IPS DF 19.7 (cell line): Measurements from ENCODE around the gene DYNC1I1.
A peak's percentile ranks its signal among the peaks of the same experiment; 100 is the strongest.

Source experiments
- DNase-seq: peaks from one replicate; pipeline ENCODE4 v3.0.0-alpha.2; 2013; ENCODE audit warnings: low read depth, low spot score

Gene DYNC1I1

GRCh38 chr7:96021568-96021967 lies 249.2 kb downstream of the DYNC1I1 start:
- no peak for DNase-seq

DNA sequence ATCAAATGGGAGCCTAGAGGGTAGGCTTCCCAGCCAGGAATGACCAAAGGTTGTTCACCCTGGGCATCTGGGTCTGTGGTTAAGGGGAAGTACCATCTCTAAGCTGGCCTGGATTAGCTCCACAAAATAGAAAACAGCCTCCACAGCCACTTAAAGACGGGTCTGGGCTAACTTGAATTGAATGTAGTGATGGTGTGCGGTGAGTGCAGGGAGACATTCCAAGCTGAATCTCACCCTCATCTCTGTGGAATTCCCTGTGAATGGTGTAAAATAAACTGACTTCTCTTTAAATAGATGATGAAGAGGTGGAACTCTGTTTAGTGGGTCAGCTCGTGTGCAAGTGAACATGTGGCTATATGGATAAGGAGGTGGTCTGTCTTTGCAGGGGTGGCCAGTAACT lies 251.0 kb downstream of the DYNC1I1 start:
- DNase-seq: no peak

GRCh38 chr7:96026010-96026409 lies 253.7 kb downstream of the DYNC1I1 start:
- DNase-seq: no peak

GRCh38 chr7:96026611-96027010 lies 254.3 kb downstream of the DYNC1I1 start:
- no peak for DNase-seq

- no peak for DNase-seq
Observed at GRCh38 chr7:96028729-96029128, 256.4 kb downstream of the DYNC1I1 start.

DNA sequence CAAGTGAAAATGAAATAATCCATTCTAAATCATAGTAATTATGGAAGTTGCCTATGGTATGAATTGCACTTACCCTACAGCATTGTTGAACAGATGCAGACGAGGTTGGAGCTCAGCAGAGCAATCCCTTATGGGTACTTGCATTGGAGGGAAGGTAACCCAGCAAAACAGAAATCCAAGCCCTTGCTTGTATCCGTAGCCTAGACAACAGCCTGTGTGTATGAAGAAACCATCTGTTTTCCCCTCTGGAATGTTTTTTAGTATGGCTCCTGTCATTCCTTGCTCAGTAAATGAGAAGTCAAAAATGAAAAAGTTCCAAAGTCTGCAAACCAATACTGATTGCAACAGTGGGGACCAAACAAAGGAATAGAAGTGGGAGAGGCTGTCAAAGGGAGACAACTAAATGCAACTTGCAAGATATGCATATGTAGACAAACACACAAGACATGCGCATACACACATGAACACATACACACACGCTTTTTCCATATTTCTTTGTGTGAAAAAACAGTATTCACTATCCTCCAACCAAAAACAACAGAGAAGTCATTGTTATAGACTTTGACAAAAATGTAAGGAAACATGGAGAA lies 260.8 kb downstream of the DYNC1I1 start:
- DNase-seq: no peak

DNA sequence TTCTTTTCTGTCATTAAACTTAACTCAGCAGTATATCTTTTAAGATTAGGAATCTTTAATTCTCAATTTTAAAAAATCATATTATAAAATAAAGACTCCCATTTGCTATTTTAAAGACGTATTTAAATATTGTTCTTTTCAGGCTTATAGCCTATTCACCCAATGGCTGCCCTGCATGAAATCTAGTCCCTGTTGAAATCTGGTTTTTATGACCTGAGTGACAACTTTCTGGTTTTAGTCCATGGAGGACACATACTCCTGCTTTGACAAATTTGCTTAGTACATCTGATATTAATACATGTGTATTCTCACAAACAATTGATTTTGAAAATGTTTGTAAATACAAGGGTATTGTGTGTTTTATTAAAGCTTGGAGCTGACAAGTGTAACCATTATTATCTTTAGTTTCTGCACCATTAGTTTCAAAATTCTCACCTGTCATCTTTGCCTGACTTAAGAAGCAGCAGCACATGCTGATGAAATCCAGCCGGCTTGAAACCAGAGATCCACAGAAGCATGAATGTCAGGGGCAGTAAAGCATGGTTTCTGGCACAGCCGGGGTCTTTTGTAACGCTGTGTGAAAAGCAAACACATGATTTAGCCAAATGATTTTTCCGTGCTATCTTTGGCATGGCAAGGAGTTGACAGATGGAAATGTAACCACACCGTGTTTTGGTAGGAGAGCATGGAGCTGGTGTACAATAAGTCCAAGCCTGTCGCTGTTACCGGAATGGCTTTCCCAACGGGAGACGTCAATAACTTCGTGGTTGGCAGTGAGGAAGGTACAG lies 262.8 kb downstream of the DYNC1I1 start:
- DNase-seq: no peak

DNA sequence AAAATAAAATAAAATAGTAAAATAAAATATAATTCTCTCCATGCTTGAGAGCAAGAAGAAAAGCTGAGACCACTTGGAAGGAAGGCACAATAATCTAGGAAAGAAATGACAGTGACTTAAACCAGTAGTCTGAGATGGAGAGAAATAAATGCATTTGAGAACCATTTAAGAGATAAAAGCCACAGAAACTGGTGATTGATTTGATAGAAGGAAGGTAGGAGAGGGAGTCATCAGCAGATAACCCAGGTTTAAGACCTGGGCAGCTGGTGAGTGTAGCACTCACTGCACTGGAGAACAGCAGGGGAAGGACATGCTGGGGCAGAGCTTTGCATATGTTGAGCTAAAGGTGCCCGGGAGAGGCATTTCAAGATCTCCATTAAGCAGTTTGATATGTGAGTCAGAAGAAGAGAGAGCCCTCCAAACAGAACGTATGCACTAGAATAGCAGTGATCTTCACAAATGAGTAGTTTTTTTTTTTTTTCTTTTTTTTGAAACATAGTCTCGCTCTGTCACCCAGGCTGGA lies 268.0 kb downstream of the DYNC1I1 start:
- DNase-seq: no peak

- no peak for DNase-seq
Observed at GRCh38 chr7:96041171-96041570, 268.8 kb downstream of the DYNC1I1 start.

DNA sequence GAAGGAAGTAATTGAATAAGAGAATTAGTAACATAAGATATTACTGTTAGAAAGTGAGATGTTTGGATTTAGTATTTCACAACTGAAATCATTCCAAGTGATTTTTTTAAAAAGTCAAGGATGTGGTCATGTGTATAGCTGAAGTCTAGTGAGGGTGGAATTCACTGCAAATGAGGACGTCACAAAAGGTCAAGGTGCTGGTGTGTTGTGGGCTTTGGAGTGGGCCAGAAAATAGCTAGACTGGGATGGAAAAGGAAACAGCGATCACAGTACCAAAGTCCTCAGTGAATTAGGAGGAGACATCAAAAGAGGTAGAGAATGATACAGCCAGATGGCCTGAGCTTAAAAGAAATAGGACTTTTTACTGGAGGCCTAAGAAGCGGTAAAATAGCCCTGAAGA lies 272.8 kb downstream of the DYNC1I1 start:
- DNase-seq: no peak

DNA sequence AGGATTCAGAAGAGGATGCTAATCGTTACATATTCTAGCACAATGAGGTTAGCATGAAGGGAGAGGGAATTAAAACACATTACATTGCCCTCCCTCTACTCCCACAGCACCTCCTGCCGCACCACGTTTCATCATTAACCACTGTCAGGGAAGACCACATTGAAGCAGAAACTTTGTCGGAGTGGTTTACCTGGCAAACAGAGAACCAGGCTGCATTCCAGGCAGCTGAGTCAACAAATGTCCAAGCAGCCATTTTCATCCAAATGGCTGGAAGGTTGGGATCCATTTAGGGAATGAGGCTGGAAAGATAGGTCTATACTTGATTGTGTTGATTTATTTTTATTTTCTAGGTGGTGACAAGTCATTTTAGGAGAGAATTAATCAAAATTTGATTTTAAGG lies 273.6 kb downstream of the DYNC1I1 start:
- no peak for DNase-seq

DNA sequence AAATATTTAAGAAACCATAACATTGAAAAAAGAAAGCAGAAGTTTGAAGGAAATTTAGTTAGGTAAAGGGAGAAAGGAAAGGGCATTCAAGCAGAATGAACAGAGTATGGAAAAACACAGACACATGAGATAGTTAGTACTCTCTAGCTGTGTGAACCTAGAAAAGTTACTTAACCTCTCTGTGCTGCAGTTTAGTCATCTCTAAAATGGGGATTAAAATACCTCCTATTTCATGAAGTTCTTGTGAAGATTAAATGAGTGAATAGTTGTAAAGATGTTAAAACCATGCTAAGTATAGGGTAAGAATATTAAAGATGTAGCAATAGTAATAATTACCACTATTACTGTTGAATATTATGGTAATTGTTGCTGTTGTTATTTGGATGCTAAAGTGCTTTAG lies 279.9 kb downstream of the DYNC1I1 start:
- no peak for DNase-seq

DNA sequence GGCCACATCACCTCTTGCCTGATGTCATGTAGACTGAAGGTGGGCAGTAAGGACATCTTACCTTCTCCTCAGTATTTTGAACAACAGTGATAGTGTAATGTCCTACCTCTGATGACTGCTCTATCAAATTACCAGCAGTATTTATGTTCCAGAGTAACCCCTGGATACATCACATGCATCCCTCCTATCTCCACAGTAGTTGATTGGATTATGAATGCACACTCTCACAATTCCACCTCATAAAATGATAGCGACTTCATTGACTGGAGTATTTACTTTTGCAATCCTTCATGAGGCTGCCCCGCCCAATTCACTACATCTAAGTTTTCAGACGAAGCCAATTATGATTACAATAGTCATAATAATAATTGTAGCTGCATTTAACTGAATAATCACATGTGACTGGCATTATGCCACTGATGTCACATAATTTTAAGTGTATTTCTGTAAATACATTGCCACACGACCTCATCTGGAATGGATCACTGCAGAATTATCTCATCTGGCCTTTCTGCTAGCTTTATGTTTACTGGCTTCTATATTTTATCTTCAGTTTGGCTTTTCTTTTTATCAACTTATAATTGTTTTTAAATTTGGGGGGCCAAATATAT lies 280.6 kb downstream of the DYNC1I1 start:
- no peak for DNase-seq

- DNase-seq: no peak
Observed at GRCh38 chr7:96055717-96056116, 283.4 kb downstream of the DYNC1I1 start.

GRCh38 chr7:96059075-96059474 lies 286.7 kb downstream of the DYNC1I1 start:
- no peak for DNase-seq

DNA sequence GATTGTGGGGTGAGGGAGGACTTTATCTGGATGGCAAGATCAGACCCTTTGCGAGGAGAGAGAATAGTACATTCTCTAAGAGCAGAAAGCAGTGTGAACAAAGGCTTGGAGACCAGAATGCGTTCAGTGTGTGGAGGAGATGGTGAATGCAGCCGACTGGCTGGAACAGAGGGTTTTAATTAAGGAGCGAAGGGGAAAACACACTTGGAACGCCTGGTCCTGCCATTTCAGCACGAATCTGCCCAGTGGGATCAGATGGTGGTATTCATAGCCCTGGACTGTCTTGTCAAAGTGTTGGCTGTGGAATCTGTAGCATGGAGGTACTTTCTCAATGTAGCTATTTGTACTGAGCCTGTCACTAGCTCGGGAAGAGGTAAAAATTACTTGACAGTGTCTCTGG lies 288.7 kb downstream of the DYNC1I1 start:
- DNase-seq: no peak

DNA sequence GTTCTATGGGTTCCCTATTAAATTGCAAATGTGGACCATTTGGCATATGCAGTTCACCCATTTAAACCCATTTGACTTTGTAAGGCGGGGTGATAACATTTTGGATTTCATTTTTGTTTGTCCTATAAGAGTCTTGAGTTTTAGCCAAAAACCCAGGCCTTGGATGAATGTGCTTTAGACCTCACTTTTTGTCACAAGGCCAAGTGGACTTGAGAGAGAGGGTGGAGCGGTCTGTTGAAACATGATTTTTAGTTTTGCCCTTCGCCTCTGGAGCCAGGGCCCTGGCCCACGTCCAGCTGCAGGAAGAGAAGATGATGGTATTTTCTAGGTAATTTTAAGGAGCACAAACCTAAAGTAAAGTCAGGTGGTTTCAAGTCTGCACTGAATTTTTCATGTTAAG lies 289.5 kb downstream of the DYNC1I1 start:
- no peak for DNase-seq

DNA sequence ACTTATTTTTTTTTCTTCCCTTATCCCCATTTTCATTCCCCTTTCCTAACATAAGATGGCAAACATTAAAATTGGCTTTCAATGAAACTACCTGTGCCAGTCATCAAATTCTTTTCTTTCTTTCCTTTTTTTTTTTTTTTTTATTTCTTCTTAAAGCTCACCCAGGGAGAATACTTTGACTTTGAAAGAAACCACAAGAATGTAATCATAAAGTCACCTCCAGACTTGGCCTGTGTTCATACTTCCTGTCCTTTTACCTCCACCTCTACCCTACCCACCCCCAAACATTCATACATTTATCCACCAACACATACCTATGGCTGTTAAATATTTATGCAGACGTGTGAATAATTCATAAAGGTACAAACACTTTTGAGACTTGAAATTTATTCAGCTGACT lies 295.0 kb downstream of the DYNC1I1 start:
- no peak for DNase-seq

DNA sequence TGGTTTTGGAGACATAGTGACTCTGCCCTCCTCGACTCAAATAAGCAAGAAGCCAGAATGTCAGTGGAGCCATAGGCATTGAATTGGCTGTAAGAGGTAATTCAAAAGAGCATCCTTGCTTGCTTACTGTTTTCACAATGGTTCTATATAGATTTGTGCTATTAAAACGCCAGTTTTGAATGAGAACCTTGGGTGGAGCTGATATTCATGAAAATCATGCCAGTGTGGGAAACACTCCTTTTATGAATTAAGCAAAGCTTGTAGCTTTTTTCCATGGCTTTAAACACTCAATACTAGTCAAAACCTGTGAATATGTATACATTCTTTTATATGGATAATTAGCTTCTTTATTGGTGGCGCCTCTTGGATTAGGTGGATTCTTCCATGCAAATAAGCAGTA lies 297.0 kb downstream of the DYNC1I1 start:
- DNase-seq: no peak

GRCh38 chr7:96074871-96075270 lies 302.5 kb downstream of the DYNC1I1 start:
- DNase-seq: no peak

DNA sequence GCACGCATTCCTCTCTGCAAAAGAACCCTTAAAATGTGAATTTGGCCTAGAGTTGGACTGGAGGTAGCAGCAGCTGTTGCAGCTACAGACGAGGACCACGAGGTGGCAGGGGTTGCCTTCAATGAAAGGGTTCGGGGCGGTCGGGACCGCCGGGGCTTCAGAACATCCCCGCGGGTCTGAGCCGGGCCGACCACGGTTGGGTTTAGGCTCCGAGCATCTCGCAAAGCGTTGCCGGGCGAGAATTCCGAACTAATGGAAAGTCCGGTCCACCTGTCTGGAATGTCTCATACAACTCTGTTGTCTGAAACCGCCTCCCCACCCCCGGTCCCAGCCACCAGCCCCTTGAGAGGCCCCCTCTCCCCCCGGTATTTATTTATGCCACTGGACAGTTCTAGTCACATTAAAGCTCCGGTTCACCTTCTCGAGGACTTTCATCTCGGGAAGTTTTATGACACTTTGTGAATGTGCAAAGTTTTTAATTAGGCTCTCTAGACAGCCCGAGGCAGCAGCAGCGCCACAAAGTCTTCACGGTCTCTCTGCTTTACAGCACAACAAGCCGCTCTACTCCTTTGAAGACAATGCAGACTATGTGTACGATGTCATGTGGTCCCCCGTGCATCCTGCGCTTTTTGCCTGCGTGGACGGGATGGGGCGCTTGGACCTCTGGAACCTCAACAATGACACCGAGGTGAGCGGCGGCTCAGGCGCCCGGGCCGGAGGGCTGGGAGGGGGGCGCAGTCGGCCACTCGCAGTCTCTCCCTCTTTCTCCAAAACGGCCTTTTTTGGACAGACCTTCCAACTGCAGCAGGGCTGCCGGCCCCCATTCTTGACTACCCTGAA lies 303.4 kb downstream of the DYNC1I1 start:
- DNase-seq: peak; percentile 7

DNA sequence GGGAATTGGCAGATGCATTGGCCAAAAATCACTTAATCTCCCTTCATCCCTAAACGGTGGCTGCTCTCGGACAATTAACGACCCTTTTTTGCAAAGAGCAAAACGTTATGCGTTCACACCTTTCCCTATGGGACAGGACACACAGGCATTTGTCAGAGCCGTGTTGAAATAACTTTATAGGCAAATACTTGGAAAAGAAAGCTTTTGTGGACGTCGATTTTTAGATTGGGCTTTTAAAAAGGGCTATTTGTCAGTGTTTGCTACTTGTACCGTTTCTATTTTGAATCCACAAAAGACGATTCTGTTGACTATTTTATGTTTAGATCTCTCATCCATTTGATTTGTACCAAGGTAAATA lies 304.0 kb downstream of the DYNC1I1 start:
- DNase-seq: no peak
